OCI-LY7 (cell line): ENCODE data around the gene PHACTR2. TPM values are rescaled to one million over a fixed set of nuclear protein-coding genes. Genes with fewer than 3 reads are reported as not detected.

Source experiments
- BruUV-seq: library from RNA; stranded (reverse); fragments of 400-500 nt; replicated peaks from 2 replicates; lab custom pipeline; 2021; lab: Mats Ljungman, UMichigan
- CTCF ChIA-PET: fragments of 300-600 bp; sonication (Branson Sonifier 250); formaldehyde crosslinking; loops from one replicate; lab custom pipeline; 2022; ENCODE audit warnings: antibody characterized with exemption; ENCODE audit not compliant: unreplicated experiment; lab: Charles Lee
- POLR2A ChIA-PET: fragments of 300-600 bp; sonication (Branson Sonifier 250); formaldehyde crosslinking; loops from one replicate; lab custom pipeline; 2022; ENCODE audit warnings: antibody characterized with exemption; lab: Charles Lee
- DNase-seq: peaks from one replicate; pipeline ENCODE4 v3.0.0-alpha.2; 2015; ENCODE audit warnings: low spot score
- H2AFZ ChIP-seq: fragments of 200-600 bp; sonication (generic), shearing (Covaris generic); 2 replicates; pipeline ENCODE4 v1.6.1; 2014; ENCODE audit warnings: mild to moderate bottlenecking, antibody characterized with exemption, low read length, moderate library complexity
- H3K27ac ChIP-seq: fragments of 200-600 bp; sonication (generic); 2 replicates; pipeline ENCODE4 v1.5.1; 2014; ENCODE audit warnings: mixed run types, low read depth, mild to moderate bottlenecking, moderate library complexity, low read length, inconsistent platforms; ENCODE audit not compliant: poor library complexity, severe bottlenecking
- H3K36me3 ChIP-seq: fragments of 200-600 bp; sonication (generic); 2 replicates; pipeline ENCODE4 v1.6.1; 2014; ENCODE audit warnings: mild to moderate bottlenecking, antibody characterized with exemption, low read length, moderate library complexity, mixed read lengths; ENCODE audit not compliant: insufficient read depth
- H3K4me1 ChIP-seq: fragments of 200-600 bp; sonication (generic); 2 replicates; pipeline ENCODE4 v1.5.1; 2014; ENCODE audit warnings: mild to moderate bottlenecking, low read length; ENCODE audit not compliant: insufficient read depth, poor library complexity, severe bottlenecking
- H3K4me2 ChIP-seq: fragments of 200-600 bp; sonication (generic); 2 replicates; pipeline ENCODE4 v1.6.1; 2014; ENCODE audit warnings: mild to moderate bottlenecking, low read length
- H3K4me3 ChIP-seq: fragments of 200-600 bp; sonication (generic); 2 replicates; pipeline ENCODE4 v1.5.1; 2014; ENCODE audit warnings: mild to moderate bottlenecking, low read depth, low read length; ENCODE audit not compliant: poor library complexity, severe bottlenecking
- H3K79me2 ChIP-seq: fragments of 200-600 bp; sonication (generic); 2 replicates; pipeline ENCODE4 v1.6.1; 2016; ENCODE audit warnings: low read depth, mild to moderate bottlenecking, low read length, moderate library complexity, mixed read lengths; ENCODE audit not compliant: insufficient read depth
- H3K9me2 ChIP-seq: fragments of 200-600 bp; sonication (generic); 2 replicates; pipeline ENCODE4 v1.6.1; 2016; ENCODE audit warnings: mild to moderate bottlenecking, low read length, mixed read lengths; ENCODE audit not compliant: insufficient read depth
- H3K9me3 ChIP-seq: fragments of 200-600 bp; sonication (generic); 2 replicates; pipeline ENCODE4 v1.6.1; 2014; ENCODE audit warnings: mild to moderate bottlenecking, mixed run types, low read length, mixed read lengths
- H4K20me1 ChIP-seq: fragments of 200-600 bp; sonication (generic); 2 replicates; pipeline ENCODE4 v1.6.1; 2014; ENCODE audit warnings: mild to moderate bottlenecking, antibody characterized with exemption, low read length, moderate library complexity, mixed read lengths; ENCODE audit not compliant: insufficient read depth
- EZH2phosphoT487 ChIP-seq: fragments of 200-600 bp; sonication (generic); IDR thresholded peaks from 2 replicates; pipeline ENCODE4 v1.6.1; 2018; ENCODE audit warnings: low read depth, borderline replicate concordance, mild to moderate bottlenecking, mixed run types, antibody characterized with exemption, low read length, moderate library complexity, mixed read lengths
- intact Hi-C: fragments of 100-400 bp; cut with micrococcal nuclease; formaldehyde crosslinking; loops from one replicate; pipeline ENCODE4 v1.10.0; 2022; ENCODE audit not compliant: unreplicated experiment
- total RNA-seq, 2 experiments: library from RNA; depleted of rRNA in 1 of 2; stranded (reverse); fragments of >200 nt in 1 of 2; shearing (Covaris generic) in 1 of 2; gene quantifications; 2 replicates each; pipeline ENCODE4 v1.2.3, GENCODE V29; 2014 to 2022
- TF ChIP-seq, protein P1 (sequence below): fragments of 200-600 bp; sonication (generic); conservative IDR thresholded peaks from 2 replicates; pipeline ENCODE4 v1.5.1; 2014; ENCODE audit warnings: mild to moderate bottlenecking, antibody characterized with exemption, low read length, moderate library complexity, mixed read lengths

PHACTR2 gene
- total RNA-seq, 2 experiments from 2014 or later, result 0.06 to 5.4 TPM

DNA sequence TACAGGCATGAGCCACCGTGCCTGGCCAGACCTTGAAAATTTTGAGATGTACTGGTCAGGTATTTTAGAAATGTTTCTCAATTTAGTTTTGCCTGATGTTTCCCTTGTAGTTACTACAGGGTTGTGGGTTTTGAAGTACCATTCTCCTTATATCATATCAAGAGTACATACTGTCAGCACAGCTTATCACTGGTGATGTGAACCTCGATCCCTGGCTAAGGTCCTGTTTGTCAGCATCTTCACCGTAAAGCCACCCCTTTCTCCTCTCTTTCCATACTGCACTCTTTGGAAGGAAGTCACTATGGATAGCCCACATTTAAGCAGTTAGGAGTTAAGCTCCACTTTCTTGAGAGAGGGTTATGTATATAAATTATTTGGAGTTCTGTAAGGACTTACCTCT, 27.8 kb downstream of the PHACTR2 start:
- H3K79me2 ChIP-seq, result no peaks in the 10 kb centered on the region
- POLR2A ChIA-PET, result interaction anchor here (1.1 kb wide), 1 partner anchor 13 kb away, joined by 3 read pairs; no protein-coding TSS in a partner anchor
- CTCF ChIA-PET, result no interaction called here

DNA sequence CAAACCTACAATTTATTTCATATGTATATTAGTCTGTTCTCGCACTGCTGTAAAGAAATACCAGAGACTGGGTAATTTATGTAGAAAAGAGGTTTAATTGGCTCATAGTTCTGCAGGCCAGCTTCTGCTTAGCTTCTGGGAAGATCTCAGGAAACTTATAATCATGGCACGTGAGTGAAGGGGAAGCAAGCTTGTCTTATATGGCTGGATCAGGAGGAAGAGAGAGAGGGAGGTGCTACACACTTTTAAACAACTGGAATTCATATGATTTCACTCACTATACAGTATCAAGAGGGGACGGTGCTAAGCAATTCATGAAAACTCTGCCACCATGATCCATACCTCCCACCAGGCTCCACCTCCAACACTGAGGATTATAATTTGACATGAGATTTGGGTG, 29.9 kb downstream of the PHACTR2 start:
- no peak for TF ChIP-seq EZH2phosphoT487
- TF ChIP-seq, protein P1, sequence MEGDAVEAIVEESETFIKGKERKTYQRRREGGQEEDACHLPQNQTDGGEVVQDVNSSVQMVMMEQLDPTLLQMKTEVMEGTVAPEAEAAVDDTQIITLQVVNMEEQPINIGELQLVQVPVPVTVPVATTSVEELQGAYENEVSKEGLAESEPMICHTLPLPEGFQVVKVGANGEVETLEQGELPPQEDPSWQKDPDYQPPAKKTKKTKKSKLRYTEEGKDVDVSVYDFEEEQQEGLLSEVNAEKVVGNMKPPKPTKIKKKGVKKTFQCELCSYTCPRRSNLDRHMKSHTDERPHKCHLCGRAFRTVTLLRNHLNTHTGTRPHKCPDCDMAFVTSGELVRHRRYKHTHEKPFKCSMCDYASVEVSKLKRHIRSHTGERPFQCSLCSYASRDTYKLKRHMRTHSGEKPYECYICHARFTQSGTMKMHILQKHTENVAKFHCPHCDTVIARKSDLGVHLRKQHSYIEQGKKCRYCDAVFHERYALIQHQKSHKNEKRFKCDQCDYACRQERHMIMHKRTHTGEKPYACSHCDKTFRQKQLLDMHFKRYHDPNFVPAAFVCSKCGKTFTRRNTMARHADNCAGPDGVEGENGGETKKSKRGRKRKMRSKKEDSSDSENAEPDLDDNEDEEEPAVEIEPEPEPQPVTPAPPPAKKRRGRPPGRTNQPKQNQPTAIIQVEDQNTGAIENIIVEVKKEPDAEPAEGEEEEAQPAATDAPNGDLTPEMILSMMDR, result no peak
- intact Hi-C loops, result no loop called here
- CTCF ChIA-PET, result no interaction called here

More for the DNA sequence above, 27.8 kb downstream of the PHACTR2 start:
- no peak for TF ChIP-seq EZH2phosphoT487
- TF ChIP-seq, protein P1, result no peak
- H3K36me3 ChIP-seq, result no peaks in the 10 kb centered on the region
- H3K9me3 ChIP-seq, result no peaks in the 10 kb centered on the region
- H3K27ac ChIP-seq, result no peak overlapping the region
- intact Hi-C loops, result no loop called here
- no peak overlapping the region for H2AFZ ChIP-seq
- H3K4me1 ChIP-seq, result no peaks in the 10 kb centered on the region
- H3K4me3 ChIP-seq, result no peak overlapping the region
- no peaks in the 10 kb centered on the region for H4K20me1 ChIP-seq
- no TSS peak for BruUV-seq
- no peak for DNase-seq
- H3K9me2 ChIP-seq, result no peaks in the 10 kb centered on the region
- H3K4me2 ChIP-seq, result no peak overlapping the region

DNA sequence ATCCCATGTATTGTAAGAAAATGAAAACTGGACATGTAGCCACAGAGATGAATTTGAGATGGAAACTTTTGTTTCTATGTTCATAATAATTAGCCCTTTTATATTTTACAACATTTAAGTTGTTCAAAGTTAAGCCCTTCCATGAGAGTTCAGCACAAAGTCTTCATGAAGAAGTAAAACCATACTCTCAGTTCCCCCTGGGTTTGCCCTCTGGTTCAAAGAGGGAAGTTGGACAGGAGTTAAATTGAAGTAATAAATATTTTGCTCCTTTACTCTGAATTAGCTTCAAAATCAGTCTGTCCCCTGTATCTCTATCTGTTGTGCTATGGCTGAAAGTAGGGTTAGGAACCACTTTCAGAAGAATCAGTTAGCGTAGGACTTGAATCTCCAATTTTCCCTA, 31.1 kb downstream of the PHACTR2 start:
- no peak for DNase-seq
- ChIA-PET POLR2A (no interaction called here), CTCF (no interaction called here)
- Histone ChIP-seq H3K4me1 (no peaks in the 10 kb centered on the region), H3K9me2 (no peaks in the 10 kb centered on the region), H3K9me3 (no peaks in the 10 kb centered on the region), H4K20me1 (no peaks in the 10 kb centered on the region), H3K4me3 (no peak overlapping the region), H3K79me2 (no peaks in the 10 kb centered on the region), H3K4me2 (no peak overlapping the region), H2AFZ (no peak overlapping the region), H3K36me3 (no peaks in the 10 kb centered on the region), H3K27ac (no peak overlapping the region)
- no peak for TF ChIP-seq EZH2phosphoT487
- no TSS peak for BruUV-seq
- intact Hi-C loops, result no loop called here

More for the DNA sequence above, 29.9 kb downstream of the PHACTR2 start:
- no TSS peak for BruUV-seq
- no peaks in the 10 kb centered on the region for H3K9me2 ChIP-seq
- no peaks in the 10 kb centered on the region for H3K79me2 ChIP-seq
- H3K9me3 ChIP-seq, result no peaks in the 10 kb centered on the region
- H3K4me2 ChIP-seq, result no peak overlapping the region
- POLR2A ChIA-PET, result no interaction called here
- H4K20me1 ChIP-seq, result no peaks in the 10 kb centered on the region
- DNase-seq, result no peak
- H3K27ac ChIP-seq, result no peak overlapping the region
- H3K36me3 ChIP-seq, result no peaks in the 10 kb centered on the region
- no peak overlapping the region for H3K4me3 ChIP-seq
- H2AFZ ChIP-seq, result no peak overlapping the region
- no peaks in the 10 kb centered on the region for H3K4me1 ChIP-seq
